Upper lobe of left lung (tissue), 4 donors: ENCODE measurements around the gene AGL.

Experiments
- CTCF ChIP-seq, 6 experiments: fragments of 450-650 bp in 4 of 6; fragments of 200-600 bp in 2 of 6; sonication (generic) in 2 of 6; IDR thresholded peaks; one replicate each; pipeline ENCODE4 v1.5.1; 2016 to 2019; ENCODE audit warnings: antibody characterized with exemption in 6 of 6
- EP300 ChIP-seq, 4 donors: sonication (generic); formaldehyde crosslinking; IDR thresholded peaks; one replicate each; pipeline ENCODE4 v1.5.1; 2017; ENCODE audit warnings: antibody characterized with exemption in 4 of 4, control low read depth in 2 of 4
- POLR2A ChIP-seq, 4 donors: fragments of 450-650 bp; IDR thresholded peaks; one replicate each; pipeline ENCODE4 v1.5.1; 2016 to 2017; ENCODE audit warnings: antibody characterized with exemption in 4 of 4, mild to moderate bottlenecking in 2 of 4
- POLR2AphosphoS5 ChIP-seq, 2 donors: sonication (generic); formaldehyde crosslinking; IDR thresholded peaks; one replicate each; pipeline ENCODE4 v1.5.1; 2017; ENCODE audit warnings: antibody characterized with exemption in 2 of 2

DNA sequence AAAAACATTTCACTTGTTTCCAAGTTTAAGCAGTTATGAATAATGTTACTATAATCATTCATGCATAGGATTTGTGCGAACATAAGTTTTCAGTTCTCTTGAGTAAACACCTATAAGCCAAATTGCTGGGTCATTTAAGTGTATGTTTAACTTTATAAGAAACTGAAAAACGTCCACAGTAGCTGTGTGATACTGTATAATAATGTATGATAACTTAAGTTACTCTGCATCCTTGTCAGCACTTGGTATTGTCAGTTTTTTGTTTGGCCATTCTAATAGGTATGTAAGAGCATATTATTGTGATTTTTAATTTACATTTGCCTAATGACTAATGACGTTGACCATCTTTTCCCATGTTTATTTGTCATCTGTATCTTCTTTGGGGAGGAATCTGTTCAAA lies 105.2 kb downstream of the AGL start:
- no peak for TF ChIP-seq CTCF (IDR thresholded peaks at IDR 0.05)
- TF ChIP-seq POLR2A (IDR thresholded peaks at IDR 0.05): no peak
- no peak for TF ChIP-seq POLR2AphosphoS5 (IDR thresholded peaks at IDR 0.05)
- TF ChIP-seq EP300 (IDR thresholded peaks at IDR 0.05): no peak
